HEK293 (cell line): ENCODE data around the gene FARSA.

ENCODE experiments used
- CTCF ChIA-PET: fragments of 350-600 bp; formaldehyde crosslinking; extraction: SDS; loops from one replicate; lab custom pipeline; 2021; ENCODE audit warnings: antibody characterized with exemption; lab: Yijun Ruan, JAX
- POLR2A ChIA-PET: fragments of 300-600 bp; formaldehyde crosslinking; extraction: SDS; loops from one replicate; lab custom pipeline; 2020; ENCODE audit warnings: antibody characterized with exemption, inconsistent platforms; lab: Yijun Ruan, JAX
- H3K27ac ChIP-seq: fragments of 200-500 bp; sonication (Bioruptor generic); 2 replicates; pipeline ENCODE4 v1.5.1; 2014; ENCODE audit warnings: low read depth, low read length, control low read depth, inconsistent platforms; ENCODE audit errors: extremely low read depth
- H3K36me3 ChIP-seq, 2 experiments: fragments of 200-500 bp in 1 of 2; sonication (Bioruptor generic) in 1 of 2; 1 replicate in 1 of 2; 2 replicates in 1 of 2; pipeline ENCODE4 v1.5.1; 2014 to 2017; ENCODE audit warnings: inconsistent platforms in 2 of 2, low read length in 2 of 2; ENCODE audit not compliant: control insufficient read depth in 2 of 2, insufficient read depth in 1 of 2
- H3K4me1 ChIP-seq: fragments of 200-500 bp; sonication (Bioruptor generic); 2 replicates; pipeline ENCODE4 v1.5.1; 2014; ENCODE audit warnings: mild to moderate bottlenecking, low read length, inconsistent platforms; ENCODE audit not compliant: control insufficient read depth, insufficient read depth
- H3K4me3 ChIP-seq: 2 replicates; pipeline ENCODE4 v1.5.1; 2011; ENCODE audit warnings: low read depth, mild to moderate bottlenecking, control low read depth, low read length, moderate library complexity
- H3K9me3 ChIP-seq: fragments of 200-500 bp; sonication (Bioruptor generic); 2 replicates; pipeline ENCODE4 v1.5.1; 2014; ENCODE audit warnings: low read depth, low read length, inconsistent platforms; ENCODE audit not compliant: control insufficient read depth, insufficient read depth
- BCL11A ChIP-seq: fragments of 450-650 bp; formaldehyde crosslinking; IDR thresholded peaks from 2 replicates; pipeline ENCODE4 v1.5.1; 2016; ENCODE audit warnings: low read depth, missing biosample characterization, missing genetic modification characterization
- EGR2 ChIP-seq: fragments of 450-650 bp; formaldehyde crosslinking; IDR thresholded peaks from 2 replicates; pipeline ENCODE4 v1.5.1; 2016; ENCODE audit warnings: low read depth, missing biosample characterization, missing genetic modification characterization
- GLIS1 ChIP-seq: fragments of 450-650 bp; formaldehyde crosslinking; IDR thresholded peaks from 2 replicates; pipeline ENCODE4 v1.5.1; 2016; ENCODE audit warnings: missing biosample characterization, missing genetic modification characterization
- KLF10 ChIP-seq: fragments of 450-650 bp; IDR thresholded peaks from 2 replicates; pipeline ENCODE4 v1.5.1; 2018; ENCODE audit warnings: missing biosample characterization, mild to moderate bottlenecking, missing genetic modification characterization
- PRDM1 ChIP-seq: fragments of 450-650 bp; formaldehyde crosslinking; IDR thresholded peaks from 2 replicates; pipeline ENCODE4; 2016; ENCODE audit warnings: missing biosample characterization, missing genetic modification characterization
- SP2 ChIP-seq: fragments of 450-650 bp; formaldehyde crosslinking; IDR thresholded peaks from 2 replicates; pipeline ENCODE4 v1.5.1; 2016; ENCODE audit warnings: missing biosample characterization, missing genetic modification characterization
- ZIC2 ChIP-seq: fragments of 450-650 bp; formaldehyde crosslinking; IDR thresholded peaks from 2 replicates; pipeline ENCODE4 v1.5.1; 2016; ENCODE audit warnings: missing biosample characterization, missing genetic modification characterization
- ZNF138 ChIP-seq: fragments of 450-650 bp; formaldehyde crosslinking; IDR thresholded peaks from 2 replicates; pipeline ENCODE4 v1.5.1; 2016; ENCODE audit warnings: missing biosample characterization, missing genetic modification characterization, borderline replicate concordance
- ZNF266 ChIP-seq: fragments of 450-650 bp; formaldehyde crosslinking; IDR thresholded peaks from 2 replicates; pipeline ENCODE4 v1.5.1; 2016; ENCODE audit warnings: missing biosample characterization, missing genetic modification characterization, low read depth
- ZNF341 ChIP-seq: fragments of 450-650 bp; formaldehyde crosslinking; IDR thresholded peaks from 2 replicates; pipeline ENCODE4; 2016; ENCODE audit warnings: low read depth, missing biosample characterization, missing genetic modification characterization
- ZNF560 ChIP-seq: fragments of 450-650 bp; formaldehyde crosslinking; IDR thresholded peaks from 2 replicates; pipeline ENCODE4 v1.5.1; 2017; ENCODE audit warnings: missing biosample characterization, missing genetic modification characterization, borderline replicate concordance
- ZNF621 ChIP-seq: fragments of 450-650 bp; formaldehyde crosslinking; IDR thresholded peaks from 2 replicates; pipeline ENCODE4 v1.5.1; 2017; ENCODE audit warnings: missing biosample characterization, missing genetic modification characterization
- ZNF626 ChIP-seq: fragments of 450-650 bp; sonication (Bioruptor Pico); formaldehyde crosslinking; IDR thresholded peaks from 2 replicates; pipeline ENCODE4 v1.5.1; 2018; ENCODE audit warnings: missing biosample characterization, missing genetic modification characterization, inconsistent platforms
- ZNF658 ChIP-seq: fragments of 450-650 bp; formaldehyde crosslinking; IDR thresholded peaks from 2 replicates; pipeline ENCODE4; 2016; ENCODE audit warnings: missing biosample characterization, missing genetic modification characterization
- TF ChIP-seq, protein P1 (sequence below): fragments of 450-650 bp; formaldehyde crosslinking; IDR thresholded peaks from 2 replicates; pipeline ENCODE4 v1.5.1; 2016; ENCODE audit warnings: missing biosample characterization, missing genetic modification characterization, low read depth
- TF ChIP-seq, protein P2 (sequence below): fragments of 450-650 bp; formaldehyde crosslinking; IDR thresholded peaks from 2 replicates; pipeline ENCODE4 v1.5.1; 2016; ENCODE audit warnings: missing biosample characterization, missing genetic modification characterization
- TF ChIP-seq, protein P3 (sequence below): fragments of 450-650 bp; formaldehyde crosslinking; IDR thresholded peaks from 2 replicates; pipeline ENCODE4 v1.5.1; 2017; ENCODE audit warnings: missing biosample characterization, missing genetic modification characterization
- TF ChIP-seq, protein P4 (sequence below): sonication (generic); formaldehyde crosslinking; IDR thresholded peaks from 2 replicates; pipeline ENCODE4 v1.8.1; 2022; ENCODE audit warnings: mild to moderate bottlenecking, moderate library complexity, missing genetic modification reagents

The FARSA gene

DNA sequence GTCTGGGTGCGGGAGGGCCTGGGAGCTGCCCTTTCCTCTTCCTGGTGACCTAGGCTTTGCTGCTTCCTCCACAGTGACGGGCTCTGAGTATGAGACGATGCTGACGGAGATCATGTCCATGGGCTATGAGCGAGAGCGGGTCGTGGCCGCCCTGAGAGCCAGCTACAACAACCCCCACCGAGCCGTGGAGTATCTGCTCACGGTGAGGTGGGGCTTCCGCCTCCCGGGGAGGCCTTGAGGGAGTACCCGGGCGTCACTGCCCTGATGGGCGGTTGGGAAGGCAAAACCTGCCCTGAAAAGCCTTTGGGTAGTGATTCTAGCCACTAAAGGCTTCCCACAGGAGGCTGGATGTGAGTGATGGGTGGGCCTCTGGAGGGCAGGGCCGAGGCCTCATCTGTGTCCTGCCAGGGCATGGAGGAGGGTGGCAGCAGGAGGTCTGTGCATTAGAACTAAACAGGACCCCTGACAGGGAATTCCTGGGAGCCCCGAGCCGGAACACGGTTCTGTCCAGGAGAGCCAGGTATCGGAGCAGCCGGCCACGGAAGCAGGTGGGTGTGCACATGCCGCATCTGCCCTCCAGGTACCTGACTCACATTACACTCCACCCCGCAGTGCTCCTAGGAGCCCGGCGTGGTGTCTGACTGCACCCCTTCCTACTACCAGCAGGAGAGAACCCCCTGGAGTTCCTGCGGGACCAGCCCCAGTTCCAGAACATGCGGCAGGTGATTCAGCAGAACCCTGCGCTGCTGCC lies 15.3 kb upstream of the FARSA start:
- CTCF ChIA-PET: interaction anchor here (1.1 to 6.2 kb wide), 2 partner anchors 7 to 17 kb away, joined by 4 to 31 read pairs; no protein-coding TSS in a partner anchor
- POLR2A ChIA-PET: interaction anchor here (0.6 kb wide), 1 partner anchor 9 kb away, joined by 3 read pairs; no protein-coding TSS in a partner anchor
- Histone ChIP-seq H3K4me3 (no peak overlapping the region), H3K36me3 (peaks cover 49 to 74% of the 10 kb centered on the region in 2 experiments), H3K9me3 (no peaks in the 10 kb centered on the region), H3K27ac (peak overlapping the region; percentile 30; the same call in 1 of the 2 replicates), H3K4me1 (peaks cover 8% of the 10 kb centered on the region)
- 0 out of 2 replicates have a peak, but pooled peaks have one; percentile 9 for TF ChIP-seq GLIS1 (tag by site-specific recombination)
- no peak for TF ChIP-seq ZNF626 (tag by site-specific recombination)
- no peak for TF ChIP-seq EGR2 (tag by site-specific recombination)
- no peak for TF ChIP-seq ZNF658 (tag by site-specific recombination)
- TF ChIP-seq ZNF138: no peak
- no peak for TF ChIP-seq ZNF266 (tag by site-specific recombination)
- TF ChIP-seq, protein P1, sequence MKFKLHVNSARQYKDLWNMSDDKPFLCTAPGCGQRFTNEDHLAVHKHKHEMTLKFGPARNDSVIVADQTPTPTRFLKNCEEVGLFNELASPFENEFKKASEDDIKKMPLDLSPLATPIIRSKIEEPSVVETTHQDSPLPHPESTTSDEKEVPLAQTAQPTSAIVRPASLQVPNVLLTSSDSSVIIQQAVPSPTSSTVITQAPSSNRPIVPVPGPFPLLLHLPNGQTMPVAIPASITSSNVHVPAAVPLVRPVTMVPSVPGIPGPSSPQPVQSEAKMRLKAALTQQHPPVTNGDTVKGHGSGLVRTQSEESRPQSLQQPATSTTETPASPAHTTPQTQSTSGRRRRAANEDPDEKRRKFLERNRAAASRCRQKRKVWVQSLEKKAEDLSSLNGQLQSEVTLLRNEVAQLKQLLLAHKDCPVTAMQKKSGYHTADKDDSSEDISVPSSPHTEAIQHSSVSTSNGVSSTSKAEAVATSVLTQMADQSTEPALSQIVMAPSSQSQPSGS (tag by site-specific recombination): no peak
- TF ChIP-seq, protein P2, sequence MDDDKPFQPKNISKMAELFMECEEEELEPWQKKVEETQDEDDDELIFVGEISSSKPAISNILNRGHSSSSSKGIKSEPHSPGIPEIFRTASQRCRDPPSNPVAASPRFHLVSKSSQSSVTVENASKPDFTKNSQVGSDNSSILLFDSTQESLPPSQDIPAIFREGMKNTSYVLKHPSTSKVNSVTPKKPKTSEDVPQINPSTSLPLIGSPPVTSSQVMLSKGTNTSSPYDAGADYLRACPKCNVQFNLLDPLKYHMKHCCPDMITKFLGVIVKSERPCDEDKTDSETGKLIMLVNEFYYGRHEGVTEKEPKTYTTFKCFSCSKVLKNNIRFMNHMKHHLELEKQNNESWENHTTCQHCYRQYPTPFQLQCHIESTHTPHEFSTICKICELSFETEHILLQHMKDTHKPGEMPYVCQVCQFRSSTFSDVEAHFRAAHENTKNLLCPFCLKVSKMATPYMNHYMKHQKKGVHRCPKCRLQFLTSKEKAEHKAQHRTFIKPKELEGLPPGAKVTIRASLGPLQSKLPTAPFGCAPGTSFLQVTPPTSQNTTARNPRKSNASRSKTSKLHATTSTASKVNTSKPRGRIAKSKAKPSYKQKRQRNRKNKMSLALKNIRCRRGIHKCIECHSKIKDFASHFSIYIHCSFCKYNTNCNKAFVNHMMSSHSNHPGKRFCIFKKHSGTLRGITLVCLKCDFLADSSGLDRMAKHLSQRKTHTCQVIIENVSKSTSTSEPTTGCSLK (tag by site-specific recombination): no peak
- no peak for TF ChIP-seq KLF10
- no peak for TF ChIP-seq ZNF621
- TF ChIP-seq PRDM1 (tag by site-specific recombination): no peak
- peak; percentile 62 for TF ChIP-seq ZIC2 (tag by site-specific recombination)
- peak; percentile 19 for TF ChIP-seq SP2
- TF ChIP-seq ZNF341 (tag by site-specific recombination): no peak

DNA sequence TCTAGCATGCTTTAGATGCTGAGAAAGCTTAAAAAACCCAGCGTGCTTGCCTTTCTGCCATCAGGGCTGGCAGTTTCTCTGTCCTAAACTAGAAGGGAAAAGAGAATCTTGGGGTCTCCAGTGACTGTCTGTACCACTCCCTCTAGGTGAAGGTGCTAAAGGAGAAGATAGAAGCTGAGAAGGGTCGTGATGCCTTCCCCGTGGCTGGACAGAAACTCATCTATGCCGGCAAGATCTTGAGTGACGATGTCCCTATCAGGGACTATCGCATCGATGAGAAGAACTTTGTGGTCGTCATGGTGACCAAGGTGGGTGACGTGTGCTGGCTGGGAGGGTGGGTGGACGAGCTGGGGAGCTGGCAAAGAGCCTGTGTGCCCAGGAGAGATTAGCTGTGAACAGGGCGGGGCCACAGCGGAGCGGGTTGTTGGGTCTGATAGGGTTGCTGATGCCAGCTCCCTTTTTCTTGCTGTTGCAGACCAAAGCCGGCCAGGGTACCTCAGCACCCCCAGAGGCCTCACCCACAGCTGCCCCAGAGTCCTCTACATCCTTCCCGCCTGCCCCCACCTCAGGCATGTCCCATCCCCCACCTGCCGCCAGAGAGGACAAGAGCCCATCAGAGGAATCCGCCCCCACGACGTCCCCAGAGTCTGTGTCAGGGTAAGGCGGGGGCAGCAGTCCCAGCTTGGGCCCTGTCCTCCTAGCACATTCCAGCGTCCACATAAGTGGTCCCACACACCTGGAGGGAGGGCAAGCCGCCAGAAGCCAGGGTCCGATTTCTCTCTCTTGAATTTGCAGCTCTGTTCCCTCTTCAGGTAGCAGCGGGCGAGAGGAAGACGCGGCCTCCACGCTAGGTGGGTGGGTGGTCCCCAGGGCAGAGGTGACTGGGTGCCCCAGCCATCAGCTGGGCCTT lies 14.4 kb upstream of the FARSA start:
- TF ChIP-seq, protein P3, sequence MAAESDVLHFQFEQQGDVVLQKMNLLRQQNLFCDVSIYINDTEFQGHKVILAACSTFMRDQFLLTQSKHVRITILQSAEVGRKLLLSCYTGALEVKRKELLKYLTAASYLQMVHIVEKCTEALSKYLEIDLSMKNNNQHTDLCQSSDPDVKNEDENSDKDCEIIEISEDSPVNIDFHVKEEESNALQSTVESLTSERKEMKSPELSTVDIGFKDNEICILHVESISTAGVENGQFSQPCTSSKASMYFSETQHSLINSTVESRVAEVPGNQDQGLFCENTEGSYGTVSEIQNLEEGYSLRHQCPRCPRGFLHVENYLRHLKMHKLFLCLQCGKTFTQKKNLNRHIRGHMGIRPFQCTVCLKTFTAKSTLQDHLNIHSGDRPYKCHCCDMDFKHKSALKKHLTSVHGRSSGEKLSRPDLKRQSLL (tag by site-specific recombination): no peak
- TF ChIP-seq EGR2 (tag by site-specific recombination) (0 out of 2 replicates have a peak, but pooled peaks have one; percentile 33), BCL11A (tag by site-specific recombination) (no peak), ZNF560 (tag by site-specific recombination) (no peak)
- TF ChIP-seq, protein P4, sequence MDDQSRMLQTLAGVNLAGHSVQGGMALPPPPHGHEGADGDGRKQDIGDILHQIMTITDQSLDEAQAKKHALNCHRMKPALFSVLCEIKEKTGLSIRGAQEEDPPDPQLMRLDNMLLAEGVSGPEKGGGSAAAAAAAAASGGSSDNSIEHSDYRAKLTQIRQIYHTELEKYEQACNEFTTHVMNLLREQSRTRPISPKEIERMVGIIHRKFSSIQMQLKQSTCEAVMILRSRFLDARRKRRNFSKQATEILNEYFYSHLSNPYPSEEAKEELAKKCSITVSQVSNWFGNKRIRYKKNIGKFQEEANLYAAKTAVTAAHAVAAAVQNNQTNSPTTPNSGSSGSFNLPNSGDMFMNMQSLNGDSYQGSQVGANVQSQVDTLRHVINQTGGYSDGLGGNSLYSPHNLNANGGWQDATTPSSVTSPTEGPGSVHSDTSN: no peak
- H3K36me3 ChIP-seq: peaks cover 54 to 75% of the 10 kb centered on the region in 2 experiments
- peaks cover 3% of the 10 kb centered on the region; the same call in 1 of the 2 replicates for H3K4me1 ChIP-seq
- no peaks in the 10 kb centered on the region for H3K9me3 ChIP-seq
- ChIA-PET CTCF (interaction anchor here (1.1 to 6.2 kb wide), 3 partner anchors 8 to 29 kb away, joined by 4 to 31 read pairs (median 4); no protein-coding TSS in a partner anchor), POLR2A (interaction anchor here (0.5 kb wide), 1 partner anchor 19 kb away, joined by 3 read pairs; no protein-coding TSS in a partner anchor)
- H3K4me3 ChIP-seq: no peak overlapping the region
- peak overlapping the region; percentile 39; the same call in 1 of the 2 replicates for H3K27ac ChIP-seq
